ENCODE measurements around the gene ITGA3.

Gene ITGA3

DNA sequence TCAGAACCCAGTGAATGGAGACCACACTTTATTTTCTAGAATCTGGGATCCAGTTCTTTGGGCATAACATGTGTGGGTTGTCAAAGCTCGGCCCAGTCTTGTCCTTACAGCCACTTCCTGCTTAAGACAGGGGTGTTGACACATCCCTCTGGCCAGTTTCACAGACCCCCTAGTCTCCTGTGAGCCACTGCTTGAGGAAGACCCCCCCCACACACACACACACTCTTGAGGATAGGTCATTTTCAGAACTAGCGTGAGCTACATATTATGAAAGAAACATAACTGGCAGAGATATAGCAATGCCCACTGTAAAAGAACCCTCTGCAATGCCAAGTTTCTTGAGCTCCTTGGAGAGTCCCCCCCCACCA, 36.0 kb downstream of the ITGA3 start:
- DNase-seq (ENCODE audit: low spot score) = no peak

DNA sequence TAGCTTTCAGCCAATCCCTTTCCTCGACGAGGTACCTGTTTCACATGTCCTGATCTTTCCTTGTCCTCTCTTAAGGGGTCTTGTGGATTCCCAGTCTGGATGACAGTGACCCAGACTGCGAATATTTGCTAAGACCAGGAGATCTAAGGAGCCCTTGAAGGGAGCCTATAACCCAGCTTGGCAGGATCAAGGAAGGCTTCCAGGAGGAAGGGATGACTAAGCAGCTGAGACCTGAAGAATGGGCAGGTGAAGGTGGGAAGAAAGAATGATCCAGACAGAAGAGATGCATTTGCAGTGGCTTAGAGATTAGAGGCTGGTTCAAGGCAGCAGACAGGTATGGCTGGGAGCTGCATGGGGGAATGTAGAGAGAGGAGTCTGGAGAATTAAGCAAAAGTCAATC, 37.3 kb downstream of the ITGA3 start:
- no peak for DNase-seq (ENCODE audit: low spot score)

DNA sequence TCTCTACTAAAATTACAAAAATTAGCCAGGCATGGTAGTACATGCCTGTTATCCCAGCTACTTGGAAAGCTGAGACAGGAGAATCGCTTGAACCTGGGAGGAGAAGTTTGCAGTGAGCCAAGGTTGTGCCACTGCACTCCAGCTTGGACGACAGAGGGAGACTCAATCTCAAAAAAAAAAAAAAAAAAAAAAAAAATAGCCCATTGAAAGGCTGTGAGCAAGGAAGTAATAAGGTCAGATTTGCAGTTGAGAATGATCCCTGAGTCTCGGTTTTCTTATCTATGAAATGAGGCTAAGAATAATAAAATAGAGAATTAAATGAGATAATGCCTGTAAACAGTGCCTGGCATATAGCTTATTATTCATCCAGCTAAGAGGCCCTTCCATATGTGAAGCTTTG, 37.9 kb downstream of the ITGA3 start:
- DNase-seq (ENCODE audit: low spot score) = no peak

- DNase-seq (ENCODE audit: low spot score) = peak; percentile 91
Observed at GRCh38 chr17:50094243-50094752, 38.4 kb downstream of the ITGA3 start.

DNA sequence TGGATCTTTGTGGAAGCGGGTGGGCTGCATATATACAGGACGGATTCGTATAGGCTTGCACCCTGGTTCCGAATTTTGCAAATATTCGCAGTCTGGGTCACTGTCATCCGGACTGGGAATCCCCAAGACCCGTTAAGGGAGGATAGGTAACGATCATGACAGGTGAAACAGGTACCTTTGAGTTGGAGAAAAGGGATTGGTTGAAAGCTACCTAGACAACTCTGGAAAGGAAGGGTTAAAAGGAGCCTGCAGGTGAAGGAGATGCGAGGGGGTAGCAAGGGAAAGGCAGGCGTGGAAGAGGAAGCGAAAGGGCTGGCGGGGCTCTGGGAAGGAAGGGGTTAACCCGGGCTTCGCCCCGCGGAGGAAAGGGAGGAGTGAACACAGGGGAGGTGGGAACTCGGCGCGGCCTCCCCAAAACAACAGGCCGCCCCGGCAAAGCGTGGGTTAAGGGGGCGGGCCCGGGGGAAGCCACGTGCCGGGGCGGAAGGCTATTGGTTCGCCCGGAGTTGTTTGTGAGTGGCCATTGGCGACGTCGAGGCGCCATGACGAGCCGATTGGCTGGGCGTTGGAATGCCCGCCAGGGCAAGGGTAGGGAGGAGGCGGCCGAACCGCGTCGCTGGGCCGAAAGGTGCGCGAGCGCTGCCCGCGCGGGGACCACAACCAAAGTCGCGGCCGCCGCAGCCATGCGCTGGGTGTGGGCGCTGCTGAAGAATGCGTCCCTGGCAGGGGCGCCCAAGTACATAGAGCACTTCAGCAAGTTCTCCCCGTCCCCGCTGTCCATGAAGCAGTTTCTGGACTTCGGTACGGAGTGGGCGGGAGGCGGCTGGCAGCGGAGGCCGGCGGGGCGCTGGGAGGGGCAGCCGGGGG, 39.1 kb downstream of the ITGA3 start, which contains the start of gene PDK2:
Gene PDK2 (plus strand): TSS at position 599 of the 867 bp plus-strand sequence. CDS start 85 bp downstream, at position 684.
- peak; percentile 97 for DNase-seq (ENCODE audit: low spot score)

- peak; percentile 65 for DNase-seq (ENCODE audit: low spot score)
Observed at GRCh38 chr17:50095626-50096037, 39.7 kb downstream of the ITGA3 start.

DNA sequence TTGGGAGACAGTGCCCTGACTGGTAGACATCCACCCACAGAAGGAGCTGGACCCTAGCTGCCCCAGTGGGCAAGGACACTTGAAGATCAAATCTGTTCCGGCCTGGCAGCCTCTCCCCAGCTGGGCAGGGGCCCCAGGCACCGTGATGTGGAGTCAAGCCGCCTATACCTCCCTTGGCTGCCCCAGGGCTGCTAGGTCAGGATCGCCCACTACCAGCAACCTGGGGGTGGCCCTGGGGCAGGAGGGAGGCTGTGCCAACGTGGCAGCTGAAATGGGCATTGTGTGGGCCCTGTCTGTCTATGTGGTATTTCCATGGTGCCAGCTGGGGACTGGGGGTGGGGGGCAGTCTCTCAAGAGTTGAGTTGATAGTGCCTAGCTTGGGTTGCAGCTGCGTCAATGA, 40.2 kb downstream of the ITGA3 start:
- DNase-seq (ENCODE audit: low spot score) = no peak

- no peak for DNase-seq (ENCODE audit: low spot score)
Observed at GRCh38 chr17:50096758-50097157, 40.8 kb downstream of the ITGA3 start.

DNA sequence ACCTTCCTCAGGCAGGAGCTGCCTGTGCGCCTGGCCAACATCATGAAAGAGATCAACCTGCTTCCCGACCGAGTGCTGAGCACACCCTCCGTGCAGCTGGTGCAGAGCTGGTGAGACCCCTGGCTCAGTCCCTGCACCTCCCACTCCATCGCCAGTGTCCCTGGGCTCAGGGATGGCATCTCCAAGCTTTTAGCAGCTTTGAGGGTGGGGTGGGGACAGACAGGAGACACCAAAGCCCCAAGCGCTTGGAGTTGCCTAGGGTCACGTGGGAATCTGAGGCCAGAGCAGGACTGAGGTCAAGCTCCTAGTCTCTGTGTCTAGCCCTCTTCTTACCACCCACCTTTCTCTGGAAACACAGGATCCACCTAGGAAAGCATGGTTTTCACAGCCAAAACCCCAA, 41.5 kb downstream of the ITGA3 start:
- no peak for DNase-seq (ENCODE audit: low spot score)

- DNase-seq (ENCODE audit: low spot score) = no peak
Observed at GRCh38 chr17:50097926-50098325, 42.0 kb downstream of the ITGA3 start.

DNA sequence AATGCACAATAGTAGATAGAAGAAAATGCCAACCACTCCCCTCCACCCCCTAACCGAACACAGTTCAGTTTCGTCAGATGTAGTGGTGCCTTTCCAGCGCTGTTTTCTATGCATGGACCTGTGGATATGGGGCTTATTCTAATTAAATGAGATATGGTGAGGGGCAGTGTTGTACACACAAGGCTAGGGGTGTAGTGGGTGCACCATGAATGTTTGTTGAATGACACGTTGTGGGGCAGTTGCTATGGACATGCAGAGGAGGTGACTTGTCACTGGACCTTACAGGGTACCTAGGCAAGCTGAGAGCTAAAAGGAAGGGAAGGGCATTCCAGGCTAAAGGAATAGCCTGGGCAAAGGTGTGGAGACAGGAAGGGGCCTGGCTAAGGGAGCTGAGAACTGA, 42.7 kb downstream of the ITGA3 start:
- no peak for DNase-seq (ENCODE audit: low spot score)

- DNase-seq (ENCODE audit: low spot score) = no peak
Observed at GRCh38 chr17:50099003-50099402, 43.1 kb downstream of the ITGA3 start.

- DNase-seq (ENCODE audit: low spot score) = no peak
Observed at GRCh38 chr17:50100480-50100883, 44.6 kb downstream of the ITGA3 start.

GRCh38 chr17:50100921-50101345, 45.0 kb downstream of the ITGA3 start:
- DNase-seq (ENCODE audit: low spot score) = no peak

GRCh38 chr17:50101346-50102163, 45.6 kb downstream of the ITGA3 start:
- DNase-seq (ENCODE audit: low spot score) = peak; percentile 58

GRCh38 chr17:50102164-50102991, 46.5 kb downstream of the ITGA3 start:
- no peak for DNase-seq (ENCODE audit: low spot score)

- DNase-seq (ENCODE audit: low spot score) = no peak
Observed at GRCh38 chr17:50103252-50103651, 47.3 kb downstream of the ITGA3 start.

DNA sequence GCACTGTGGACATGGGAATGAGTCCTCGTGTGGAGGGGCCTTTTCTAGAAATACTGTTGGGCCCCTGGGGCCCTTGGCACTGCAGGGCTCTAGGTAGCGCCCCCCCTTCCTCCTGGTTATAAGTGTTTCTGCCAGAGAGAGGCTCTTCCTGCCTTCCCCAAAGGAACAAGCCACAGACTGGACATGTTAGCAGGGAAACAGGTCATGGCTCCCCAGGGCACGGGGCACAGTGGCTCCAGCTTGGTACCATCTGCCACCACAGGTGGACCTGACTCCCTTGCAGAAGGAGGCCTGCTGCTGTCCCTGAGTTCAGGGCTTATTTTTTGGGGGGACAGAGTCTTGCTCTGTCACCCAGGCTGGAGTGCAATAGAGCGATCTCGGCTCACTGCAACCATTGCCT, 48.0 kb downstream of the ITGA3 start:
- no peak for DNase-seq (ENCODE audit: low spot score)

GRCh38 chr17:50105811-50106210, 49.9 kb downstream of the ITGA3 start:
- DNase-seq (ENCODE audit: low spot score) = no peak

DNA sequence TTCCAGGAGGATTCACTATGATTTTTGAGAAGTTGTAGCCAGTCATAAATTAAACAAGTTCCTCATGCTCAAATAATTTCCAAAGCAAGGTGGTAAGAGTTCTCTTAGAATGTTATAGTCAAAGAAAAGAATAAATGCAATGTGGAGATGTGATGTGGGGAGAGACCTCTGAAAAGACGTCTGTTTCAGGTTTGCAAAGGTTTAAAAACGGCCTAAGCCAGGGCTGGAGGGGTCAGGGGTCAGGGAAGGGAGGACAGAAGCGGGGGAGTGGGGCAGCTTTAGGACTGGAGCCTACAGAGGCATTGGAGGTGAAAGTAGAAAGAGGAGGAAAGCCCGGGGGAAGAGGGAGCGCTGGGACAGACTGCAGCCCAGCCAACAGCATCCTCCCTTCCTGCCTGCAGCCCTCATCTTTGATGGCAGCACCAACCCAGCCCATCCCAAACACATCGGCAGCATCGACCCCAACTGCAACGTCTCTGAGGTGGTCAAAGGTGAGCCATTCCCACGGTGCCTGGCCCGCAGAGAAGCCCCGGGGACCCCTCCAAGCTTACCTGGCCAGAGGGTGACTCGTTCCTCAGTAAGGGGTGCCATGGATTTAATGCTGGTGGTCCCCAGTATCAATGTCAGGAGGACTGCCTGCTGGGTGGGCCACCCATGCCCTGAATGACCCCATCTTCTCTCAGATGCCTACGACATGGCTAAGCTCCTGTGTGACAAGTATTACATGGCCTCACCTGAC, 50.7 kb downstream of the ITGA3 start:
- no peak for DNase-seq (ENCODE audit: low spot score)
